Neural cell (in vitro differentiated cells): ENCODE data around the gene DACT2. TPM values are rescaled to one million over a fixed set of nuclear protein-coding genes. Genes with fewer than 3 reads are reported as not detected.

Experiments
- H2AFZ ChIP-seq: fragments of 200-600, 300-800 bp; sonication (generic), shearing (Covaris generic); 2 replicates; pipeline ENCODE4 v1.6.0; 2014; ENCODE audit warnings: low read depth, mild to moderate bottlenecking, antibody characterized with exemption, low read length, moderate library complexity
- H3F3A ChIP-seq: fragments of 200-600 bp; shearing (Covaris generic); 2 replicates; pipeline ENCODE4 v1.6.1; 2016; ENCODE audit warnings: mild to moderate bottlenecking, moderate library complexity, mixed read lengths, antibody characterized with exemption, low read length; ENCODE audit not compliant: insufficient read depth, poor library complexity, severe bottlenecking
- H3K27ac ChIP-seq: fragments of 200-600, 300-800 bp; sonication (generic), shearing (Covaris generic); 2 replicates; pipeline ENCODE4 v1.5.1; 2014; ENCODE audit warnings: mild to moderate bottlenecking, low read length, moderate library complexity
- H3K27me3 ChIP-seq: fragments of 300-800, 200-600 bp; sonication (generic), shearing (Covaris generic); 2 replicates; pipeline ENCODE4 v1.6.0; 2014; ENCODE audit warnings: mild to moderate bottlenecking, low read depth, low read length, moderate library complexity; ENCODE audit not compliant: insufficient read depth
- H3K36me3 ChIP-seq: fragments of 300-800, 200-600 bp; sonication (generic), shearing (Covaris generic); 2 replicates; pipeline ENCODE4 v1.5.1; 2014; ENCODE audit warnings: mild to moderate bottlenecking, antibody characterized with exemption, low read length, moderate library complexity; ENCODE audit not compliant: insufficient read depth
- H3K4me2 ChIP-seq: fragments of 300-800, 200-600 bp; sonication (generic), shearing (Covaris generic); 2 replicates; pipeline ENCODE4 v1.6.0; 2014; ENCODE audit warnings: mild to moderate bottlenecking, low read length
- H3K4me3 ChIP-seq: fragments of 300-800, 200-600 bp; sonication (generic), shearing (Covaris generic); 2 replicates; pipeline ENCODE4 v1.5.1; 2014; ENCODE audit warnings: mild to moderate bottlenecking, low read length, moderate library complexity
- H3K79me2 ChIP-seq: fragments of 200-600 bp; shearing (Covaris generic); replicated peaks from 2 replicates; pipeline ENCODE4 v1.6.0; 2014; ENCODE audit warnings: mild to moderate bottlenecking, low read length, moderate library complexity; ENCODE audit not compliant: insufficient read depth
- H3K9ac ChIP-seq: fragments of 300-800, 200-600 bp; sonication (generic), shearing (Covaris generic); 2 replicates; pipeline ENCODE4 v1.6.1; 2016; ENCODE audit warnings: mild to moderate bottlenecking, low read length, mixed read lengths
- H3K9me2 ChIP-seq: fragments of 200-600 bp; shearing (Covaris generic); 2 replicates; pipeline ENCODE4 v1.6.1; 2016; ENCODE audit warnings: mild to moderate bottlenecking, low read length, mixed read lengths; ENCODE audit not compliant: insufficient read depth
- H3K9me3 ChIP-seq: fragments of 200-600, 300-800 bp; sonication (generic), shearing (Covaris generic); 2 replicates; pipeline ENCODE4 v1.6.1; 2016; ENCODE audit warnings: mild to moderate bottlenecking, mixed run types, low read length, moderate library complexity, mixed read lengths
- H4K20me1 ChIP-seq: fragments of 200-600 bp; shearing (Covaris generic); 2 replicates; pipeline ENCODE4 v1.6.1; 2016; ENCODE audit warnings: mild to moderate bottlenecking, mixed run types; ENCODE audit not compliant: insufficient read depth
- CTCF ChIP-seq: fragments of 450-650 bp; IDR thresholded peaks from 2 replicates; pipeline ENCODE4 v1.5.1; 2014; ENCODE audit warnings: antibody characterized with exemption, mild to moderate bottlenecking, moderate library complexity; ENCODE audit not compliant: poor library complexity, severe bottlenecking
- EP300 ChIP-seq: fragments of 450-650 bp; conservative IDR thresholded peaks from 2 replicates; pipeline ENCODE4 v1.6.1; 2014; ENCODE audit warnings: antibody characterized with exemption, mild to moderate bottlenecking, moderate library complexity; ENCODE audit not compliant: poor library complexity, severe bottlenecking
- EZH2 ChIP-seq: fragments of 200-600, 300-800 bp; shearing (Covaris generic), sonication (generic); IDR thresholded peaks from 2 replicates; pipeline ENCODE4 v1.6.1; 2014; ENCODE audit warnings: antibody characterized with exemption, low read length, borderline replicate concordance, mild to moderate bottlenecking; ENCODE audit not compliant: insufficient read depth, poor library complexity, severe bottlenecking
- MXI1 ChIP-seq: fragments of 450-650 bp; conservative IDR thresholded peaks from 2 replicates; pipeline ENCODE4 v1.6.1; 2014; ENCODE audit warnings: antibody characterized with exemption, mild to moderate bottlenecking; ENCODE audit not compliant: poor library complexity, severe bottlenecking
- POLR2AphosphoS5 ChIP-seq: IDR thresholded peaks from 2 replicates; pipeline ENCODE4 v1.6.1; 2012
- RAD21 ChIP-seq: fragments of 450-650 bp; conservative IDR thresholded peaks from 2 replicates; pipeline ENCODE4 v1.6.1; 2014; ENCODE audit warnings: antibody characterized with exemption, mild to moderate bottlenecking, moderate library complexity
- REST ChIP-seq: IDR thresholded peaks from 2 replicates; pipeline ENCODE4 v1.6.1; 2012; ENCODE audit warnings: borderline replicate concordance
- SMC3 ChIP-seq: fragments of 450-650 bp; conservative IDR thresholded peaks from 2 replicates; pipeline ENCODE4 v1.6.1; 2014; ENCODE audit warnings: antibody characterized with exemption, mild to moderate bottlenecking, moderate library complexity; ENCODE audit not compliant: poor library complexity
- TAF1 ChIP-seq: IDR thresholded peaks from 2 replicates; pipeline ENCODE4 v1.6.1; 2012; ENCODE audit warnings: low read depth
- polyA plus RNA-seq: library from polyadenylated mRNA; depleted of rRNA; stranded (reverse); fragments of >200 nt; gene quantifications from 2 replicates; pipeline ENCODE4 v1.2.3, GENCODE V29; 2014

Gene DACT2
- polyA plus RNA-seq, 1 donor from 2014 or later = 0.48 TPM

- TF ChIP-seq SMC3 (no peak), EZH2 (no peak), TAF1 (no peak), REST (no peak), POLR2AphosphoS5 (no peak), CTCF (no peak), EP300 (no peak), RAD21 (no peak), MXI1 (no peak)
- no peaks in the 10 kb centered on the region for H3K9me3 ChIP-seq
These were observed 14.4 kb upstream of the DACT2 start for GRCh38 chr6:168333989-168334388.

DNA sequence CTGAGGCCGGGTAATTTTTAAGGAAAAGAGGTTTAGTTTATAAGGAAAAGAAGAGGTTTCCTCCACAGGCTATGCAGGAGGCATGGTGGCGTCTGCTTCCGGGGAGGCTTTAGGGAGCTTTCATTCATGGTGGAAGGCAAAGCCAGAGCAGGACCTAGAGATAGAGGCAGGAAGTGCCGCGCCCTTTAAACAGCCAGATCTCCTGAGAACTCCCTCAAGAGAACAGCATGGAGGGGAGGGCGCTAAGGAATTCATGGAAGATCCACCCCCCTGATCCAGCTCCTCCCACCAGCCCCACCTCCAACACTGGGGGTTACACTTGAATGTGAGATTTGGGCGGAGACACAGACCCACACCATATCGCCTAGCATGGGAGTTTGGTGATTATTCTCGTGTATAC lies 13.9 kb upstream of the DACT2 start:
- Histone ChIP-seq H3K4me3 (no peak overlapping the region), H3K27ac (no peak overlapping the region), H2AFZ (no peak overlapping the region), H3K27me3 (no peaks in the 10 kb centered on the region), H3F3A (no peaks in the 10 kb centered on the region), H4K20me1 (no peaks in the 10 kb centered on the region), H3K9ac (no peak overlapping the region), H3K36me3 (no peaks in the 10 kb centered on the region), H3K79me2 (no peaks in the 10 kb centered on the region), H3K9me2 (no peaks in the 10 kb centered on the region), H3K9me3 (no peaks in the 10 kb centered on the region), H3K4me2 (no peak overlapping the region)
- TF ChIP-seq POLR2AphosphoS5 (no peak), CTCF (no peak), MXI1 (no peak), EP300 (no peak)

More at GRCh38 chr6:168333989-168334388, 14.4 kb upstream of the DACT2 start:
- Histone ChIP-seq H3K4me2 (no peak overlapping the region), H3K9me2 (no peaks in the 10 kb centered on the region), H3F3A (no peaks in the 10 kb centered on the region), H3K27me3 (no peaks in the 10 kb centered on the region), H3K79me2 (no peaks in the 10 kb centered on the region), H3K4me3 (no peak overlapping the region), H4K20me1 (no peaks in the 10 kb centered on the region), H3K9ac (no peak overlapping the region), H2AFZ (no peak overlapping the region), H3K27ac (no peak overlapping the region), H3K36me3 (no peaks in the 10 kb centered on the region)
